PC-3 (cell line): Measurements from ENCODE around the gene IFIT2. TPM values are rescaled to one million over a fixed set of nuclear protein-coding genes. Genes with fewer than 3 reads are reported as not detected.

Experiments
- ATAC-seq: fragments of 200-7000 bp; cut with Tn5 transposase; 2 replicates; pipeline ENCODE4 v1.9.1; 2020; ENCODE audit warnings: mild to moderate bottlenecking, moderate library complexity
- BruUV-seq: library from RNA; stranded (reverse); fragments of 400-500 nt; replicated peaks from 2 replicates; lab custom pipeline; 2021; lab: Mats Ljungman, UMichigan
- CTCF ChIA-PET: fragments of 300-600 bp; sonication (Branson Sonifier 250); formaldehyde crosslinking; loops from one replicate; lab custom pipeline; 2022; ENCODE audit warnings: antibody characterized with exemption; lab: Charles Lee
- POLR2A ChIA-PET: fragments of 300-600 bp; sonication (Branson Sonifier 250); formaldehyde crosslinking; loops from one replicate; lab custom pipeline; 2022; ENCODE audit warnings: antibody characterized with exemption; ENCODE audit not compliant: unreplicated experiment; lab: Charles Lee
- DNase-seq: peaks from one replicate; pipeline ENCODE4 v3.0.0-alpha.2; 2015
- H2AFZ ChIP-seq: fragments of 300-600 bp; sonication (generic); 2 replicates; pipeline ENCODE4 v1.6.0; 2016; ENCODE audit warnings: antibody characterized with exemption, low read length
- H3F3A ChIP-seq: fragments of 300-600 bp; sonication (generic); one replicate; pipeline ENCODE4 v1.6.0; 2017; ENCODE audit warnings: antibody characterized with exemption, low read length, control low read depth, mild to moderate bottlenecking; ENCODE audit not compliant: unreplicated experiment
- H3K27ac ChIP-seq: fragments of 300-600 bp; sonication (generic); 2 replicates; pipeline ENCODE4 v1.5.1; 2016; ENCODE audit warnings: mild to moderate bottlenecking, low read length
- H3K27me3 ChIP-seq: fragments of 300-600 bp; sonication (generic); 2 replicates; pipeline ENCODE4 v1.6.1; 2016; ENCODE audit warnings: low read length, mixed read lengths
- H3K36me3 ChIP-seq: fragments of 300-600 bp; sonication (generic); 2 replicates; pipeline ENCODE4 v1.6.1; 2016; ENCODE audit warnings: low read depth, mixed run types, low read length, mixed read lengths
- H3K4me1 ChIP-seq: fragments of 300-600 bp; sonication (generic); 2 replicates; pipeline ENCODE4 v1.5.1; 2016; ENCODE audit warnings: low read length; ENCODE audit not compliant: insufficient read depth
- H3K4me2 ChIP-seq: fragments of 300-600 bp; sonication (generic); 2 replicates; pipeline ENCODE4 v1.6.0; 2016; ENCODE audit warnings: low read length
- H3K4me3 ChIP-seq: fragments of 300-600 bp; sonication (generic); 2 replicates; pipeline ENCODE4 v1.5.1; 2016; ENCODE audit warnings: mild to moderate bottlenecking, low read length, mixed read lengths
- H3K79me2 ChIP-seq: fragments of 300-600 bp; sonication (generic); 2 replicates; pipeline ENCODE4 v1.6.1; 2017; ENCODE audit warnings: low read length, mixed read lengths
- H3K9ac ChIP-seq: fragments of 300-600 bp; sonication (generic); 2 replicates; pipeline ENCODE4 v1.6.0; 2016; ENCODE audit warnings: mild to moderate bottlenecking, low read length
- H3K9me2 ChIP-seq: fragments of 300-600 bp; sonication (generic); replicated peaks from 2 replicates; pipeline ENCODE4 v1.6.1; 2016; ENCODE audit warnings: mixed run types, low read length, mixed read lengths
- H3K9me3 ChIP-seq: fragments of 300-600 bp; sonication (generic); 2 replicates; pipeline ENCODE4 v1.6.1; 2016; ENCODE audit warnings: low read length, mixed read lengths
- H4K20me1 ChIP-seq: fragments of 300-600 bp; sonication (generic); 2 replicates; pipeline ENCODE4 v1.6.1; 2016; ENCODE audit warnings: low read length, mixed read lengths
- CTCF ChIP-seq: fragments of 300-600 bp; sonication (generic); conservative IDR thresholded peaks from 2 replicates; pipeline ENCODE4 v1.5.1; 2017; ENCODE audit warnings: antibody characterized with exemption, low read depth, mild to moderate bottlenecking, low read length
- EZH2 ChIP-seq: fragments of 300-600 bp; sonication (generic); IDR thresholded peaks from one replicate; pipeline ENCODE4 v1.6.1; 2017; ENCODE audit warnings: antibody characterized with exemption, mild to moderate bottlenecking, low read length; ENCODE audit not compliant: unreplicated experiment
- EZH2phosphoT487 ChIP-seq: fragments of 300-600 bp; sonication (generic); IDR thresholded peaks from 2 replicates; pipeline ENCODE4 v1.6.1; 2018; ENCODE audit warnings: mild to moderate bottlenecking, antibody characterized with exemption, low read length, borderline replicate concordance
- intact Hi-C: fragments of 100-400 bp; cut with micrococcal nuclease; formaldehyde crosslinking; loops from 2 replicates; pipeline ENCODE4 v1.9.0; 2023
- total RNA-seq: library from RNA; depleted of rRNA; stranded (reverse); fragments of >200 nt; gene quantifications from 2 replicates; pipeline ENCODE4 v1.2.3, GENCODE V29; 2014

IFIT2 gene
- total RNA-seq, 1 experiment from 2014 or later, result 8.6 TPM

- ChIA-PET CTCF (no interaction called here), POLR2A (interaction anchor here (0.6 to 1.1 kb wide), 3 partner anchors 20 to 50 kb away, joined by 3 to 13 read pairs (median 4); partner anchors contain the start of gene IFIT2)
- Histone ChIP-seq H4K20me1 (no peaks in the 10 kb centered on the region), H3K4me3 (peak overlapping the region; percentile 25; the same call in 1 of the 2 replicates), H3K4me2 (peak overlapping the region; percentile 62), H3K9ac (peak overlapping the region; percentile 18), H3K27ac (peak overlapping the region; percentile 87), H3K36me3 (no peaks in the 10 kb centered on the region), H3K27me3 (no peaks in the 10 kb centered on the region), H3K9me3 (no peaks in the 10 kb centered on the region), H3K4me1 (peaks cover 43% of the 10 kb centered on the region), H2AFZ (peak overlapping the region; percentile 78), H3K9me2 (no peaks in the 10 kb centered on the region), H3K79me2 (no peaks in the 10 kb centered on the region), H3F3A (peaks cover 6% of the 10 kb centered on the region)
- TF ChIP-seq CTCF (no peak), EZH2phosphoT487 (no peak), EZH2 (no peak)
- intact Hi-C loops, result loop anchor here (1.0 to 5.0 kb wide), 3 partner anchors 23 to 90 kb away; no protein-coding TSS in a partner anchor
- peak; percentile 92 for DNase-seq
- no TSS peak for BruUV-seq
- ATAC-seq, result peak; percentile 77
These were observed 50.1 kb downstream of the IFIT2 start for GRCh38 chr10:89351780-89352597.

GRCh38 chr10:89352802-89353201 is 51.0 kb downstream of the IFIT2 start:
- Histone ChIP-seq H3K36me3 (no peaks in the 10 kb centered on the region), H2AFZ (peak overlapping the region; percentile 78; the same call in 1 of the 2 replicates), H3K27me3 (no peaks in the 10 kb centered on the region), H3K27ac (peak overlapping the region; percentile 87), H3K9ac (peak overlapping the region; percentile 17; the same call in 1 of the 2 replicates), H3K4me1 (peaks cover 40% of the 10 kb centered on the region), H3K4me3 (no peak overlapping the region), H3F3A (peaks cover 6% of the 10 kb centered on the region), H3K4me2 (peak overlapping the region; percentile 62; the same call in 1 of the 2 replicates), H3K79me2 (no peaks in the 10 kb centered on the region), H3K9me3 (no peaks in the 10 kb centered on the region), H4K20me1 (no peaks in the 10 kb centered on the region), H3K9me2 (no peaks in the 10 kb centered on the region)
- ChIA-PET POLR2A (interaction anchor here (0.6 to 1.1 kb wide), 2 partner anchors 22 to 51 kb away, joined by 13 to 15 read pairs; partner anchors contain the start of gene IFIT2), CTCF (no interaction called here)
- no peak for TF ChIP-seq EZH2phosphoT487
- TF ChIP-seq EZH2, result no peak
- BruUV-seq, result no TSS peak
- ATAC-seq, result no peak
- intact Hi-C loops, result loop anchor here (1.0 to 5.0 kb wide), 3 partner anchors 24 to 91 kb away; no protein-coding TSS in a partner anchor
- no peak for DNase-seq

GRCh38 chr10:89355394-89355931 is 53.6 kb downstream of the IFIT2 start:
- no peak overlapping the region for H3K27ac ChIP-seq
- peaks cover 39% of the 10 kb centered on the region for H3K4me1 ChIP-seq
- CTCF ChIA-PET, result no interaction called here
- H3K9me3 ChIP-seq, result no peaks in the 10 kb centered on the region
- DNase-seq, result peak; percentile 38
- H2AFZ ChIP-seq, result no peak overlapping the region
- ATAC-seq, result no peak
- intact Hi-C loops, result no loop called here
- TF ChIP-seq EZH2 (no peak), CTCF (no peak), EZH2phosphoT487 (no peak)
- no peaks in the 10 kb centered on the region for H3K36me3 ChIP-seq
- peaks cover 6% of the 10 kb centered on the region for H3F3A ChIP-seq
- H3K4me2 ChIP-seq, result no peak overlapping the region
- POLR2A ChIA-PET, result no interaction called here
- no peaks in the 10 kb centered on the region for H3K27me3 ChIP-seq
- BruUV-seq, result no TSS peak
- no peak overlapping the region for H3K4me3 ChIP-seq
- no peaks in the 10 kb centered on the region for H3K9me2 ChIP-seq
- no peaks in the 10 kb centered on the region for H4K20me1 ChIP-seq
- no peaks in the 10 kb centered on the region for H3K79me2 ChIP-seq
- no peak overlapping the region for H3K9ac ChIP-seq
